GM23248 (cell line): ENCODE results near the gene XPO6.

Experiments
- EZH2 ChIP-seq: fragments of 200-600 bp; sonication (generic); IDR thresholded peaks from 2 replicates; pipeline ENCODE4 v1.6.1; 2018; ENCODE audit warnings: antibody characterized with exemption, mild to moderate bottlenecking; ENCODE audit not compliant: insufficient read depth, poor library complexity, severe bottlenecking
- EZH2phosphoT487 ChIP-seq: fragments of 200-600 bp; sonication (generic); IDR thresholded peaks from 2 replicates; pipeline ENCODE4 v1.6.1; 2018; ENCODE audit warnings: antibody characterized with exemption, moderate library complexity, mild to moderate bottlenecking, low read depth; ENCODE audit not compliant: insufficient read depth

- TF ChIP-seq EZH2phosphoT487 (no peak), EZH2 (no peak)
Measured at GRCh38 chr16:28069971-28070794, 141.6 kb downstream of the XPO6 start.
